ENCODE measurements around the gene SLC15A3. TPM values are rescaled to one million over a fixed set of nuclear protein-coding genes. Genes with fewer than 3 reads are reported as not detected.

SLC15A3 gene
- polyA plus RNA-seq, 1 donor from 2014 or later: not detected

DNA sequence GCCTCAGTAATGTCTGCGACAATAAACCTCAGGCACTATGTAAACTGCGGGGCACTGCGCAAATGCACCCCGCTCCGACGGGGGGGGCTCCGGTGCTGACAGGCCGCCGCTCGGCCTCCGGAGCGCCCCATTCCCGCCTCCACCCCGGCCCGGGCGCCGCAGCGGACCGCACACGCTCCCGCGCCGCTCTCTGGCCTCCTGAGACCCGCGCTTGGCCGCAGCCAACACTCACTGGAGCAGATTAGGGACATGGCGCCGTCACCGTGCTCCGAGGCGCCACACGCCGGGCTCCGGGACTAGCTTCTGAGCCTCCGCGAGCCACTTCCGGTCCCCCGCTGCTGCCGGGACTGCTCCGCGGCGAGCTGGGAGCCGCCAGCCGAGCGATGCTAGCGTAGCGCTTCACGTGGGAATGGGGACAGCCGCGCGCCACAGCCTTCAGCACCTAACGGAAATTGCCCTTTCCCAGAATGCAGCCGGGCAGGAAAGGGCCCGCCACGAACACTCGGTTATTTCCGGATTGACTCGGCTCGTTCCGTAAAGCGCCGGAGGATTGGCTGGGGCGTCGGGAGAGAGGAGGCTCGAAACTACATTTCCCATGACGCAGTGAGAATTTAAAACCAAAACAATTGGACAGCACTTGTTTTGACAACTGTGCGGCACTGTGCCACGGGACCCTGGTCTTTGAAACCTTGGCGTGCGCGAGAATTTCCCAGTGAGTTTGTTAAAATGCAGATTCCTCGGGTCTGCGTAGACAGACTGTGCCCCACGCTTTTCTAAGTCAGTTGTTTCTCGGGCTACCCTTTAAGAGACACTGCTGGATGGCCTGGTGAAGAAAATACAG is 45.6 kb downstream of the SLC15A3 start, which contains the start of gene PRPF19:
Gene PRPF19 (minus strand): TSS at position 454 of the 841 bp plus-strand sequence. CDS start 203 bp downstream, at position 251.
- no peaks in the 10 kb centered on the region for H3K27me3 ChIP-seq (ENCODE audit: insufficient read depth, low read depth, low read length)
- H3K4me2 ChIP-seq (ENCODE audit: low read length): peak within 1 kb of the TSS; percentile 85
- peaks cover 26% of the 10 kb centered on the region for H3K79me2 ChIP-seq (replicated peaks; ENCODE audit: insufficient read depth, low read length)
- no peaks in the 10 kb centered on the region for H3K36me3 ChIP-seq (ENCODE audit: insufficient read depth, low read length)
- TF ChIP-seq, protein P1, sequence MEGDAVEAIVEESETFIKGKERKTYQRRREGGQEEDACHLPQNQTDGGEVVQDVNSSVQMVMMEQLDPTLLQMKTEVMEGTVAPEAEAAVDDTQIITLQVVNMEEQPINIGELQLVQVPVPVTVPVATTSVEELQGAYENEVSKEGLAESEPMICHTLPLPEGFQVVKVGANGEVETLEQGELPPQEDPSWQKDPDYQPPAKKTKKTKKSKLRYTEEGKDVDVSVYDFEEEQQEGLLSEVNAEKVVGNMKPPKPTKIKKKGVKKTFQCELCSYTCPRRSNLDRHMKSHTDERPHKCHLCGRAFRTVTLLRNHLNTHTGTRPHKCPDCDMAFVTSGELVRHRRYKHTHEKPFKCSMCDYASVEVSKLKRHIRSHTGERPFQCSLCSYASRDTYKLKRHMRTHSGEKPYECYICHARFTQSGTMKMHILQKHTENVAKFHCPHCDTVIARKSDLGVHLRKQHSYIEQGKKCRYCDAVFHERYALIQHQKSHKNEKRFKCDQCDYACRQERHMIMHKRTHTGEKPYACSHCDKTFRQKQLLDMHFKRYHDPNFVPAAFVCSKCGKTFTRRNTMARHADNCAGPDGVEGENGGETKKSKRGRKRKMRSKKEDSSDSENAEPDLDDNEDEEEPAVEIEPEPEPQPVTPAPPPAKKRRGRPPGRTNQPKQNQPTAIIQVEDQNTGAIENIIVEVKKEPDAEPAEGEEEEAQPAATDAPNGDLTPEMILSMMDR (IDR thresholded peaks at IDR 0.05; ENCODE audit: poor library complexity, severe bottlenecking): no peak
- TF ChIP-seq SMC3 (conservative IDR thresholded peaks at IDR 0.05; ENCODE audit: poor library complexity) (peak; percentile 56), EP300 (conservative IDR thresholded peaks at IDR 0.05; ENCODE audit: poor library complexity, severe bottlenecking) (no peak), POLR2AphosphoS5 (IDR thresholded peaks at IDR 0.05) (peak; percentile 92), RAD21 (conservative IDR thresholded peaks at IDR 0.05) (no peak), EZH2 (IDR thresholded peaks at IDR 0.05; ENCODE audit: borderline replicate concordance, insufficient read depth, low read length, poor library complexity, severe bottlenecking) (no peak), MXI1 (conservative IDR thresholded peaks at IDR 0.05; ENCODE audit: poor library complexity, severe bottlenecking) (peak; percentile 97), TAF1 (IDR thresholded peaks at IDR 0.05; ENCODE audit: low read depth) (no peak)
- TF ChIP-seq, protein P2, sequence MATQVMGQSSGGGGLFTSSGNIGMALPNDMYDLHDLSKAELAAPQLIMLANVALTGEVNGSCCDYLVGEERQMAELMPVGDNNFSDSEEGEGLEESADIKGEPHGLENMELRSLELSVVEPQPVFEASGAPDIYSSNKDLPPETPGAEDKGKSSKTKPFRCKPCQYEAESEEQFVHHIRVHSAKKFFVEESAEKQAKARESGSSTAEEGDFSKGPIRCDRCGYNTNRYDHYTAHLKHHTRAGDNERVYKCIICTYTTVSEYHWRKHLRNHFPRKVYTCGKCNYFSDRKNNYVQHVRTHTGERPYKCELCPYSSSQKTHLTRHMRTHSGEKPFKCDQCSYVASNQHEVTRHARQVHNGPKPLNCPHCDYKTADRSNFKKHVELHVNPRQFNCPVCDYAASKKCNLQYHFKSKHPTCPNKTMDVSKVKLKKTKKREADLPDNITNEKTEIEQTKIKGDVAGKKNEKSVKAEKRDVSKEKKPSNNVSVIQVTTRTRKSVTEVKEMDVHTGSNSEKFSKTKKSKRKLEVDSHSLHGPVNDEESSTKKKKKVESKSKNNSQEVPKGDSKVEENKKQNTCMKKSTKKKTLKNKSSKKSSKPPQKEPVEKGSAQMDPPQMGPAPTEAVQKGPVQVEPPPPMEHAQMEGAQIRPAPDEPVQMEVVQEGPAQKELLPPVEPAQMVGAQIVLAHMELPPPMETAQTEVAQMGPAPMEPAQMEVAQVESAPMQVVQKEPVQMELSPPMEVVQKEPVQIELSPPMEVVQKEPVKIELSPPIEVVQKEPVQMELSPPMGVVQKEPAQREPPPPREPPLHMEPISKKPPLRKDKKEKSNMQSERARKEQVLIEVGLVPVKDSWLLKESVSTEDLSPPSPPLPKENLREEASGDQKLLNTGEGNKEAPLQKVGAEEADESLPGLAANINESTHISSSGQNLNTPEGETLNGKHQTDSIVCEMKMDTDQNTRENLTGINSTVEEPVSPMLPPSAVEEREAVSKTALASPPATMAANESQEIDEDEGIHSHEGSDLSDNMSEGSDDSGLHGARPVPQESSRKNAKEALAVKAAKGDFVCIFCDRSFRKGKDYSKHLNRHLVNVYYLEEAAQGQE (IDR thresholded peaks at IDR 0.05; ENCODE audit: borderline replicate concordance): peak; percentile 21
- no peaks in the 10 kb centered on the region for H4K20me1 ChIP-seq (ENCODE audit: insufficient read depth)
- H3K4me3 ChIP-seq (ENCODE audit: low read length): peak within 1 kb of the TSS; percentile 86
- H2AFZ ChIP-seq (ENCODE audit: low read depth, low read length): peak within 1 kb of the TSS; percentile 36
- peak within 1 kb of the TSS; percentile 87 for H3K9ac ChIP-seq (ENCODE audit: low read length)
- H3K9me3 ChIP-seq (ENCODE audit: low read length): no peaks in the 10 kb centered on the region
- H3K9me2 ChIP-seq (ENCODE audit: insufficient read depth, low read length): no peaks in the 10 kb centered on the region
- peak within 1 kb of the TSS; percentile 83 for H3K27ac ChIP-seq (ENCODE audit: low read length)
- no peaks in the 10 kb centered on the region for H3F3A ChIP-seq (ENCODE audit: insufficient read depth, low read length, poor library complexity, severe bottlenecking)

- peak overlapping the region; percentile 85 for H3K4me2 ChIP-seq (ENCODE audit: low read length)
- peak overlapping the region; percentile 87 for H3K9ac ChIP-seq (ENCODE audit: low read length)
- peak overlapping the region; percentile 3 for H2AFZ ChIP-seq (ENCODE audit: low read depth, low read length)
- no peaks in the 10 kb centered on the region for H3K27me3 ChIP-seq (ENCODE audit: insufficient read depth, low read depth, low read length)
- H4K20me1 ChIP-seq (ENCODE audit: insufficient read depth): no peaks in the 10 kb centered on the region
- TF ChIP-seq, protein P2 (IDR thresholded peaks at IDR 0.05; ENCODE audit: borderline replicate concordance): peak; percentile 58
- TF ChIP-seq EZH2 (IDR thresholded peaks at IDR 0.05; ENCODE audit: borderline replicate concordance, insufficient read depth, low read length, poor library complexity, severe bottlenecking): no peak
- TF ChIP-seq POLR2AphosphoS5 (IDR thresholded peaks at IDR 0.05): no peak
- H3K79me2 ChIP-seq (replicated peaks; ENCODE audit: insufficient read depth, low read length): peaks cover 26% of the 10 kb centered on the region
- no peaks in the 10 kb centered on the region for H3K36me3 ChIP-seq (ENCODE audit: insufficient read depth, low read length)
- no peaks in the 10 kb centered on the region for H3K9me3 ChIP-seq (ENCODE audit: low read length)
- H3F3A ChIP-seq (ENCODE audit: insufficient read depth, low read length, poor library complexity, severe bottlenecking): no peaks in the 10 kb centered on the region
- peak overlapping the region; percentile 86 for H3K4me3 ChIP-seq (ENCODE audit: low read length)
- no peaks in the 10 kb centered on the region for H3K9me2 ChIP-seq (ENCODE audit: insufficient read depth, low read length)
- H3K27ac ChIP-seq (ENCODE audit: low read length): peak overlapping the region; percentile 83
These were observed 46.3 kb downstream of the SLC15A3 start for GRCh38 chr11:60905551-60906113.
